ENCODE results near the gene DAPK1. TPM values are rescaled to one million over a fixed set of nuclear protein-coding genes. Genes with fewer than 3 reads are reported as not detected.

Gene DAPK1
- total RNA-seq, 1 donor from 2014 or later = 196 TPM

DNA sequence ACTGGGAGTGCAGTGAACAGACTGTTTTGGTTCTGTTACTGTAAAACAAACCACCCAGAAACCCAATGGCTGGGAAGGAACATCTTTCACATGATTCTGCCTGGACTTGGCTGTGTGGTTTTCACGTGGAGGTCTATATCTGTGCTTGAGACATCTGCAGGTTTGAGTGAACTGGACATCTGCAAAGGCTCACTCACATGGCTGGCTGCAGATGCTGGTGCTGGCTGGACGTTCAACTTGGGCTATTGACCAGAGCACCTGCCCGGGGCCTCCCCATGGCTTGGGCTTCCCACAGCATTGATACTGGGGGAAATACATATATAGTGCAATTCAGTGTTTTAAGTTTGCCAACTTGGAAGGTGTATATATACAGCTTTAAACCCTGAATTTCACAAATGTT, 235.1 kb downstream of the DAPK1 start:
- ATAC-seq = no peak

DNA sequence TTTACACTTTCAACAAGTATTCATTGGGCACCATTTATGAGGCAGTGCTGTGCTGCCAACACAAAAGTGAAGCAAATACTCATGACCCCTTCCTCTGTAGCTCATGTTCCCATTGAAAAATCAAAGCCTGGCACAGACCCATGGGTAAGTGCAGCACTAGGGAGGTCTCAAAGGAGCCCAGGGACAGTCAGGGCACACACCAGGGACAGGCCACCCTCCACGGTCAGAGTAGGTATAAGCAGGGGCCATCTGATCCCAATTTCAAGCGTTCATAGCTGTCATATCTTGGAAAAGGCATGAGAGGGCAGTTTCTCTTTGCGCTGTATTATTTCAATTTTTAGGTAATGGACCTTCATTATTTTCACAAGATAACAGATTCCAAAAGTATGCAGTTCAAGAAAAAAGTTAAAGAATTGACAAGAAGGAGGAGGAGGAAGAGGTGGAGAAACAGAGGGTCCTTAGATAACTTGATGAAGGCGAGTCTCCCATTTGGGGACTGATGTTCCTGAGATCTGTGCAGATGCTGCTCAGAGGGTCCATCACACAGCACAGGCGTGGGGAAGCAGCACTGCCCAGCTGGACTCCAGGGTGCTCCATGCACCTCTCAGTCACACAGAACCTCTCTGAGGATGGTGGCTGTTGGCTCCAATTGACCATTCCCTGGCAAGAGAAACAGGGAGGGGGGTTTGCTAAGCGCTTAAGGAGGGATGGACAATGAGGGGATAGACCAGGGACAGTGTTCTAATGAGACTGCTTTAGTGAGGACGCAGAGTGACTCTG, 235.8 kb downstream of the DAPK1 start:
- H3K9me3 ChIP-seq = no peaks in the 10 kb centered on the region
- no peak for ATAC-seq
- peaks cover 11% of the 10 kb centered on the region for H3K4me1 ChIP-seq
- no peaks in the 10 kb centered on the region for H3K27me3 ChIP-seq (ENCODE audit: low read depth)
- H3K4me3 ChIP-seq = no peak overlapping the region
- intact Hi-C loops (cut with DNase I) = no loop called here
- DNase-seq = no peak
- peaks cover 34% of the 10 kb centered on the region for H3K36me3 ChIP-seq
- no peak overlapping the region for H3K27ac ChIP-seq
- TF ChIP-seq, protein P1, sequence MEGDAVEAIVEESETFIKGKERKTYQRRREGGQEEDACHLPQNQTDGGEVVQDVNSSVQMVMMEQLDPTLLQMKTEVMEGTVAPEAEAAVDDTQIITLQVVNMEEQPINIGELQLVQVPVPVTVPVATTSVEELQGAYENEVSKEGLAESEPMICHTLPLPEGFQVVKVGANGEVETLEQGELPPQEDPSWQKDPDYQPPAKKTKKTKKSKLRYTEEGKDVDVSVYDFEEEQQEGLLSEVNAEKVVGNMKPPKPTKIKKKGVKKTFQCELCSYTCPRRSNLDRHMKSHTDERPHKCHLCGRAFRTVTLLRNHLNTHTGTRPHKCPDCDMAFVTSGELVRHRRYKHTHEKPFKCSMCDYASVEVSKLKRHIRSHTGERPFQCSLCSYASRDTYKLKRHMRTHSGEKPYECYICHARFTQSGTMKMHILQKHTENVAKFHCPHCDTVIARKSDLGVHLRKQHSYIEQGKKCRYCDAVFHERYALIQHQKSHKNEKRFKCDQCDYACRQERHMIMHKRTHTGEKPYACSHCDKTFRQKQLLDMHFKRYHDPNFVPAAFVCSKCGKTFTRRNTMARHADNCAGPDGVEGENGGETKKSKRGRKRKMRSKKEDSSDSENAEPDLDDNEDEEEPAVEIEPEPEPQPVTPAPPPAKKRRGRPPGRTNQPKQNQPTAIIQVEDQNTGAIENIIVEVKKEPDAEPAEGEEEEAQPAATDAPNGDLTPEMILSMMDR (IDR thresholded peaks at IDR 0.05) = no peak

More for the DNA sequence above, 235.1 kb downstream of the DAPK1 start:
- Histone ChIP-seq H3K4me1 (peaks cover 15% of the 10 kb centered on the region), H3K4me3 (no peak overlapping the region), H3K27me3 (ENCODE audit: low read depth) (no peaks in the 10 kb centered on the region), H3K27ac (no peak overlapping the region), H3K36me3 (peaks cover 40% of the 10 kb centered on the region), H3K9me3 (no peaks in the 10 kb centered on the region)
- no peak for DNase-seq
- intact Hi-C loops (cut with DNase I) = no loop called here
- TF ChIP-seq, protein P1 (IDR thresholded peaks at IDR 0.05) = no peak

DNA sequence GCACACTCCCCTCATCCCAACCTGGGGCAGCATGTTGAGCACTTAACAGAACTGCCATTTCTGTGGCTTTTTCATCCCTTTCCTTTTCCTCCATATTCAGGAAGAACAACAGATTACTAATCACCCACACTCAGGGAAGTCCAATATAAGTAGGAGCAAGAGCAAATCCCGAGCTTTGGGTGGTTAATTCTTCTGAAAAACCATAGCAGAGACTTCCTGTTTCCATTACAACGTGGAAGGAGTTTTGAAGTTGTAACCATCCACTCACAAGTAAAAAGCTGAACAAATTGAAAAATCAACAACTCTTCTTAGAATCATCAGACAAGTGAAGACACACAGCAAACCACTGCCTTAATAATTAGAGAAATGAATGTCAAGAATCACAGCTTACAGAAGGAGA, 236.4 kb downstream of the DAPK1 start:
- H3K9me3 ChIP-seq = no peaks in the 10 kb centered on the region
- ATAC-seq = no peak
- TF ChIP-seq, protein P1 (IDR thresholded peaks at IDR 0.05) = no peak

DNA sequence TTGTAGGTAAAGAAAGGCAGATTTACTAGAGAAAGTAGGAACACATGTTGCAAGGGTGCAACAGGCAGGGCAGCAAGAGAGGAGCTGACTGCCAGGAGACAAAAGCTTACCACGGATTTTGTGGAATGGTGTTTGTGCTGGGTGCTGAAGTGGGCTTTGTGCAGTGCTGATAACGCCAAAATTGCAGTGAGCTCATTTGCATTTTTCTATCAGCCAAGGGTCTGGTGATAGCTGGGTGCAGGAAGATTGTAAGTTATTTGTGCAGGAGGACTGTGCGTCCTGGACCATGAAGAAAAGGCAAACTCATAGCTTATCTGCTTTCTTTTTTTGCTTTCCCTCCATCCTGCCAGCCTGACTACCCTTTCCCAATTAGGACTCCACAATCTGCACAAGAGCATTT, 241.9 kb downstream of the DAPK1 start:
- Histone ChIP-seq H3K4me1 (no peaks in the 10 kb centered on the region), H3K9me3 (peaks cover 4% of the 10 kb centered on the region), H3K4me3 (no peak overlapping the region), H3K27me3 (ENCODE audit: low read depth) (no peaks in the 10 kb centered on the region), H3K36me3 (no peaks in the 10 kb centered on the region), H3K27ac (no peak overlapping the region)
- intact Hi-C loops (cut with DNase I) = no loop called here
- ATAC-seq = no peak
- DNase-seq = no peak
- TF ChIP-seq, protein P1 (IDR thresholded peaks at IDR 0.05) = no peak

More for the DNA sequence above, 236.4 kb downstream of the DAPK1 start:
- no peak for DNase-seq
- intact Hi-C loops (cut with DNase I) = no loop called here
- Histone ChIP-seq H3K4me1 (peaks cover 11% of the 10 kb centered on the region), H3K4me3 (no peak overlapping the region), H3K27me3 (ENCODE audit: low read depth) (no peaks in the 10 kb centered on the region), H3K36me3 (peaks cover 27% of the 10 kb centered on the region), H3K27ac (no peak overlapping the region)

- intact Hi-C loops (cut with DNase I) = no loop called here
- DNase-seq = no peak
- TF ChIP-seq, protein P1 (IDR thresholded peaks at IDR 0.05) = no peak
These were observed 242.5 kb downstream of the DAPK1 start for GRCh38 chr9:87740209-87740608.

More at GRCh38 chr9:87740209-87740608, 242.5 kb downstream of the DAPK1 start:
- Histone ChIP-seq H3K9me3 (peaks cover 4% of the 10 kb centered on the region), H3K27ac (no peak overlapping the region), H3K4me1 (no peaks in the 10 kb centered on the region), H3K4me3 (no peak overlapping the region), H3K36me3 (no peaks in the 10 kb centered on the region), H3K27me3 (ENCODE audit: low read depth) (no peaks in the 10 kb centered on the region)
- ATAC-seq = no peak
